Gastrocnemius medialis (tissue), 4 donors: Measurements from ENCODE around the gene CHST9.

Experiments used
- POLR2A ChIP-seq, 2 donors: fragments of 450-650 bp; IDR thresholded peaks; one replicate each; pipeline ENCODE4 v1.6.1; 2017; ENCODE audit warnings: antibody characterized with exemption in 2 of 2, mild to moderate bottlenecking in 2 of 2, moderate library complexity in 2 of 2
- TF ChIP-seq, protein P1 (sequence below), 5 experiments: fragments of 450-650 bp in 3 of 5; fragments of 200-600 bp in 2 of 5; sonication (generic) in 2 of 5; IDR thresholded peaks in 4 of 5; conservative IDR thresholded peaks in 1 of 5; 1 replicate in 4 of 5; 2 replicates in 1 of 5; pipeline ENCODE4 v1.5.1; 2016 to 2019; ENCODE audit warnings: antibody characterized with exemption in 5 of 5, mild to moderate bottlenecking in 3 of 5, moderate library complexity in 3 of 5

DNA sequence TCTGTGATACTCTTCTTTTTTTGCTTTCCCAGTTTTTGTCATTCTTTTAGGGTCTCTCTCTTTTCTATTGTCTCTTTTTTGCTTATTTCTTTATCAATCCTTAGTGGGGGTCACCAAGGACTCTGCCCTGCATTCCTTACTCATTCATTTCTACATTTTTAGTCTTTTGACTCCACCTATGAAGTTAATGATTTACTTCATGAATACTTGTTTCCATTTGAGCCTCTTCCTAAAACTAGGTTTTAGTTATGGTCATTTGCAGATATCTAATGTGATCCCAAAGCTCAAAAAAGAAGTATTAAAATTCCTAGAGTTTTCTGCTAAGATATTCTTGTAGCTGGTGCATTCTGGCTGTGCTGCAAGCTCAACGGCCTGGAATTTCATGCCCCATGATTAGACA, 170.3 kb downstream of the CHST9 start:
- TF ChIP-seq POLR2A (IDR thresholded peaks at IDR 0.05) = no peak
- TF ChIP-seq, protein P1, sequence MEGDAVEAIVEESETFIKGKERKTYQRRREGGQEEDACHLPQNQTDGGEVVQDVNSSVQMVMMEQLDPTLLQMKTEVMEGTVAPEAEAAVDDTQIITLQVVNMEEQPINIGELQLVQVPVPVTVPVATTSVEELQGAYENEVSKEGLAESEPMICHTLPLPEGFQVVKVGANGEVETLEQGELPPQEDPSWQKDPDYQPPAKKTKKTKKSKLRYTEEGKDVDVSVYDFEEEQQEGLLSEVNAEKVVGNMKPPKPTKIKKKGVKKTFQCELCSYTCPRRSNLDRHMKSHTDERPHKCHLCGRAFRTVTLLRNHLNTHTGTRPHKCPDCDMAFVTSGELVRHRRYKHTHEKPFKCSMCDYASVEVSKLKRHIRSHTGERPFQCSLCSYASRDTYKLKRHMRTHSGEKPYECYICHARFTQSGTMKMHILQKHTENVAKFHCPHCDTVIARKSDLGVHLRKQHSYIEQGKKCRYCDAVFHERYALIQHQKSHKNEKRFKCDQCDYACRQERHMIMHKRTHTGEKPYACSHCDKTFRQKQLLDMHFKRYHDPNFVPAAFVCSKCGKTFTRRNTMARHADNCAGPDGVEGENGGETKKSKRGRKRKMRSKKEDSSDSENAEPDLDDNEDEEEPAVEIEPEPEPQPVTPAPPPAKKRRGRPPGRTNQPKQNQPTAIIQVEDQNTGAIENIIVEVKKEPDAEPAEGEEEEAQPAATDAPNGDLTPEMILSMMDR (IDR thresholded peaks at IDR 0.05 in 4 of 5, conservative IDR thresholded peaks at IDR 0.05 in 1 of 5) = no peak
